GM18505 (cell line): ENCODE measurements around the gene ORC4.

ENCODE experiments used
- ATAC-seq: cut with Tn5 transposase; IDR thresholded peaks from one replicate; pipeline ENCODE4 v1.9.1; 2021; ENCODE audit not compliant: unreplicated experiment
- POLR2A ChIP-seq: IDR thresholded peaks from 4 replicates; pipeline ENCODE4 v1.6.1; 2011; ENCODE audit warnings: borderline replicate concordance; ENCODE audit not compliant: insufficient read depth, insufficient read length; ENCODE audit errors: extremely low read depth

The ORC4 gene

GRCh38 chr2:147933931-147934330, 86.6 kb downstream of the ORC4 start:
- TF ChIP-seq POLR2A: no peak
- ATAC-seq: no peak

GRCh38 chr2:147927053-147927588, 93.4 kb downstream of the ORC4 start:
- TF ChIP-seq POLR2A: no peak
- no peak for ATAC-seq

- no peak for TF ChIP-seq POLR2A
- ATAC-seq: no peak
These were observed 94.7 kb downstream of the ORC4 start for GRCh38 chr2:147925886-147926285.

GRCh38 chr2:147924647-147925046, 95.9 kb downstream of the ORC4 start:
- no peak for TF ChIP-seq POLR2A
- no peak for ATAC-seq

GRCh38 chr2:147923846-147924245, 96.7 kb downstream of the ORC4 start:
- no peak for TF ChIP-seq POLR2A
- ATAC-seq: no peak

- ATAC-seq: no peak
- TF ChIP-seq POLR2A: no peak
These were observed 103.4 kb downstream of the ORC4 start for GRCh38 chr2:147917161-147917560.

- ATAC-seq: no peak
- no peak for TF ChIP-seq POLR2A
These were observed 103.8 kb downstream of the ORC4 start for GRCh38 chr2:147916723-147917122.

- no peak for ATAC-seq
- no peak for TF ChIP-seq POLR2A
These were observed 104.5 kb downstream of the ORC4 start for GRCh38 chr2:147916067-147916466.

- no peak for ATAC-seq
- no peak for TF ChIP-seq POLR2A
These were observed 106.6 kb downstream of the ORC4 start for GRCh38 chr2:147913701-147914480.

- no peak for TF ChIP-seq POLR2A
- no peak for ATAC-seq
These were observed 109.5 kb downstream of the ORC4 start for GRCh38 chr2:147910990-147911473.

- no peak for ATAC-seq
- no peak for TF ChIP-seq POLR2A
These were observed 111.4 kb downstream of the ORC4 start for GRCh38 chr2:147909178-147909577.

GRCh38 chr2:147904051-147904450, 116.5 kb downstream of the ORC4 start:
- no peak for TF ChIP-seq POLR2A
- no peak for ATAC-seq

- ATAC-seq: no peak
- no peak for TF ChIP-seq POLR2A
These were observed 131.9 kb downstream of the ORC4 start for GRCh38 chr2:147888680-147889079.

GRCh38 chr2:147886136-147886535, 134.4 kb downstream of the ORC4 start:
- no peak for TF ChIP-seq POLR2A
- no peak for ATAC-seq
